Activated CD4-positive, alpha-beta T cell treated with anti-CD3 and anti-CD28 coated beads for 36 hours (primary cell): ENCODE measurements around the gene RIF1. TPM values are rescaled to one million over a fixed set of nuclear protein-coding genes. Genes with fewer than 3 reads are reported as not detected.

Source experiments
- ATAC-seq: fragments of 200-7000 bp; cut with Tn5 transposase; one replicate; pipeline ENCODE4 v1.10.0; 2021; ENCODE audit warnings: mild to moderate bottlenecking, moderate library complexity
- CTCF ChIA-PET: fragments of 350-600 bp; sonication (Branson Sonifier 250); formaldehyde crosslinking; loops from one replicate; lab custom pipeline; 2021; ENCODE audit warnings: antibody characterized with exemption; lab: Charles Lee
- POLR2A ChIA-PET: fragments of 350-600 bp; sonication (Branson Sonifier 250); formaldehyde crosslinking; loops from one replicate; lab custom pipeline; 2021; ENCODE audit warnings: antibody characterized with exemption, inconsistent platforms; lab: Charles Lee
- DNase-seq: peaks from one replicate; pipeline ENCODE4 v3.0.0-alpha.2; 2020
- H3K27ac Mint-ChIP-seq: one replicate; pipeline ENCODE4 v1.8.0; 2021; ENCODE audit warnings: mixed read lengths
- H3K27me3 Mint-ChIP-seq: one replicate; pipeline ENCODE4 v1.8.0; 2021; ENCODE audit warnings: mixed read lengths
- H3K36me3 Mint-ChIP-seq: one replicate; pipeline ENCODE4 v1.8.0; 2021; ENCODE audit warnings: low read depth, mixed read lengths
- H3K4me1 Mint-ChIP-seq: one replicate; pipeline ENCODE4 v1.8.0; 2021; ENCODE audit warnings: mixed read lengths
- H3K4me3 Mint-ChIP-seq: one replicate; pipeline ENCODE4 v1.8.0; 2021; ENCODE audit warnings: mild to moderate bottlenecking, moderate library complexity, mixed read lengths
- H3K9me3 Mint-ChIP-seq: one replicate; pipeline ENCODE4 v1.8.0; 2021; ENCODE audit warnings: low read depth, mixed read lengths
- intact Hi-C, 2 experiments: fragments of 100-400 bp; cut with DNase I in 1 of 2; cut with micrococcal nuclease in 1 of 2; formaldehyde crosslinking; loops; one replicate each; pipeline versions ENCODE4 v1.14.2 to v1.15.1; 2022 to 2024; cut with DNase I, micrococcal nuclease
- total RNA-seq, 2 experiments: library from RNA; stranded (reverse); gene quantifications; one replicate each; pipeline ENCODE4 v1.2.3, GENCODE V29; 2021

The RIF1 gene
- total RNA-seq, 2 experiments from 2014 or later: 55.7 to 67.1 TPM

GRCh38 chr2:151391436-151391835, 18.3 kb upstream of the RIF1 start:
- intact Hi-C loops: no loop called here
- H3K4me1 Mint-ChIP-seq: no peaks in the 10 kb centered on the region
- no peaks in the 10 kb centered on the region for H3K27me3 Mint-ChIP-seq
- ATAC-seq (no peak), DNase-seq (no peak)
- no peaks in the 10 kb centered on the region for H3K36me3 Mint-ChIP-seq
- ChIA-PET POLR2A (no interaction called here), CTCF (no interaction called here)
- no peak overlapping the region for H3K27ac Mint-ChIP-seq
- no peak overlapping the region for H3K4me3 Mint-ChIP-seq
- peaks cover 1% of the 10 kb centered on the region for H3K9me3 Mint-ChIP-seq

GRCh38 chr2:151394509-151394908, 15.2 kb upstream of the RIF1 start:
- DNase-seq (no peak), ATAC-seq (no peak)
- H3K27ac Mint-ChIP-seq: no peak overlapping the region
- H3K27me3 Mint-ChIP-seq: no peaks in the 10 kb centered on the region
- no peak overlapping the region for H3K4me3 Mint-ChIP-seq
- H3K9me3 Mint-ChIP-seq: peaks cover 1% of the 10 kb centered on the region
- intact Hi-C loops: no loop called here
- CTCF ChIA-PET: no interaction called here
- no peaks in the 10 kb centered on the region for H3K4me1 Mint-ChIP-seq
- no peaks in the 10 kb centered on the region for H3K36me3 Mint-ChIP-seq
- POLR2A ChIA-PET: no interaction called here

GRCh38 chr2:151395509-151396374, 14.0 kb upstream of the RIF1 start:
- Mint-ChIP-seq H3K36me3 (no peaks in the 10 kb centered on the region), H3K27me3 (no peaks in the 10 kb centered on the region), H3K4me3 (no peak overlapping the region), H3K27ac (no peak overlapping the region), H3K4me1 (no peaks in the 10 kb centered on the region), H3K9me3 (peaks cover 1% of the 10 kb centered on the region)
- CTCF ChIA-PET: no interaction called here
- DNase-seq: no peak
- POLR2A ChIA-PET: no interaction called here
- intact Hi-C loops: no loop called here
- no peak for ATAC-seq

GRCh38 chr2:151399981-151400380, 9.7 kb upstream of the RIF1 start:
- ChIA-PET POLR2A (no interaction called here), CTCF (interaction anchor here (0.6 kb wide), 1 partner anchor 1860 kb away, joined by 3 read pairs; no protein-coding TSS in a partner anchor)
- Mint-ChIP-seq H3K4me1 (no peaks in the 10 kb centered on the region), H3K27me3 (no peaks in the 10 kb centered on the region), H3K27ac (no peak overlapping the region), H3K9me3 (no peaks in the 10 kb centered on the region), H3K36me3 (no peaks in the 10 kb centered on the region), H3K4me3 (no peak overlapping the region)
- ATAC-seq: no peak
- DNase-seq: no peak
- intact Hi-C loops: no loop called here

GRCh38 chr2:151401149-151401548, 8.6 kb upstream of the RIF1 start:
- Mint-ChIP-seq H3K4me3 (no peak overlapping the region), H3K4me1 (no peaks in the 10 kb centered on the region), H3K27me3 (no peaks in the 10 kb centered on the region), H3K36me3 (no peaks in the 10 kb centered on the region), H3K27ac (no peak overlapping the region), H3K9me3 (no peaks in the 10 kb centered on the region)
- CTCF ChIA-PET: no interaction called here
- ATAC-seq (no peak), DNase-seq (no peak)
- POLR2A ChIA-PET: no interaction called here
- intact Hi-C loops: no loop called here

GRCh38 chr2:151403914-151404313, 5.8 kb upstream of the RIF1 start:
- CTCF ChIA-PET: interaction anchor here (0.6 kb wide), 2 partner anchors 39 to 109 kb away, joined by 3 read pairs; no protein-coding TSS in a partner anchor
- ATAC-seq (no peak), DNase-seq (no peak)
- Mint-ChIP-seq H3K9me3 (no peaks in the 10 kb centered on the region), H3K27ac (no peak overlapping the region), H3K4me3 (no peak overlapping the region), H3K4me1 (no peaks in the 10 kb centered on the region), H3K36me3 (no peaks in the 10 kb centered on the region), H3K27me3 (no peaks in the 10 kb centered on the region)
- intact Hi-C loops: no loop called here
- POLR2A ChIA-PET: no interaction called here

GRCh38 chr2:151405376-151405775, 4.3 kb upstream of the RIF1 start:
- DNase-seq (no peak), ATAC-seq (no peak)
- intact Hi-C loops: no loop called here
- CTCF ChIA-PET: no interaction called here
- POLR2A ChIA-PET: no interaction called here
- Mint-ChIP-seq H3K27me3 (no peaks in the 10 kb centered on the region), H3K9me3 (no peaks in the 10 kb centered on the region), H3K4me1 (peaks cover 4% of the 10 kb centered on the region), H3K27ac (no peak overlapping the region), H3K4me3 (no peak overlapping the region), H3K36me3 (peaks cover 4% of the 10 kb centered on the region)

GRCh38 chr2:151407281-151407680, 2.4 kb upstream of the RIF1 start:
- no peaks in the 10 kb centered on the region for H3K27me3 Mint-ChIP-seq
- ChIA-PET CTCF (no interaction called here), POLR2A (no interaction called here)
- peaks cover 16% of the 10 kb centered on the region for H3K36me3 Mint-ChIP-seq
- DNase-seq (no peak), ATAC-seq (no peak)
- H3K27ac Mint-ChIP-seq: no peak overlapping the region
- H3K4me1 Mint-ChIP-seq: peaks cover 16% of the 10 kb centered on the region
- intact Hi-C loops: no loop called here
- no peaks in the 10 kb centered on the region for H3K9me3 Mint-ChIP-seq
- no peak overlapping the region for H3K4me3 Mint-ChIP-seq

GRCh38 chr2:151408788-151409600, 708 bp upstream of the RIF1 start:
- no peak for DNase-seq

GRCh38 chr2:151410485-151410834, 758 bp downstream of the RIF1 start:
- ATAC-seq (peak; percentile 49), DNase-seq (peak; percentile 70)
- H3K27me3 Mint-ChIP-seq: no peaks in the 10 kb centered on the region
- H3K9me3 Mint-ChIP-seq: no peaks in the 10 kb centered on the region
- peaks cover 31% of the 10 kb centered on the region for H3K4me1 Mint-ChIP-seq
- H3K27ac Mint-ChIP-seq: peak overlapping the region; percentile 98
- peaks cover 37% of the 10 kb centered on the region for H3K36me3 Mint-ChIP-seq
- intact Hi-C loops: loop anchor here in 1 of 2 experiments (2.0 kb wide), 1 partner anchor 1824 kb away; the partner anchor contains the start of gene MMADHC
- POLR2A ChIA-PET: no interaction called here
- CTCF ChIA-PET: no interaction called here
- H3K4me3 Mint-ChIP-seq: peak overlapping the region; percentile 97

More at GRCh38 chr2:151408788-151409600, 708 bp upstream of the RIF1 start:
- ATAC-seq: no peak
- no peaks in the 10 kb centered on the region for H3K9me3 Mint-ChIP-seq
- peaks cover 27% of the 10 kb centered on the region for H3K36me3 Mint-ChIP-seq
- POLR2A ChIA-PET: interaction anchor here (0.6 kb wide), 1 partner anchor 9 kb away, joined by 4 read pairs; no protein-coding TSS in a partner anchor
- CTCF ChIA-PET: interaction anchor here (1.4 kb wide), 2 partner anchors 12 to 146 kb away, joined by 3 to 4 read pairs; no protein-coding TSS in a partner anchor
- intact Hi-C loops: loop anchor here (1.0 kb wide), 2 partner anchors 120 to 148 kb away; partner anchors contain the start of genes RBM43 (in 2 of the 2) and NMI (in 1 of the 2)
- peak overlapping the region; percentile 98 for H3K27ac Mint-ChIP-seq
- H3K4me3 Mint-ChIP-seq: peak overlapping the region; percentile 97
- no peaks in the 10 kb centered on the region for H3K27me3 Mint-ChIP-seq
- peaks cover 26% of the 10 kb centered on the region for H3K4me1 Mint-ChIP-seq

GRCh38 chr2:151417650-151418049, 7.9 kb downstream of the RIF1 start:
- no peak for DNase-seq
- Mint-ChIP-seq H3K36me3 (peaks cover 57% of the 10 kb centered on the region), H3K4me3 (no peak overlapping the region), H3K27ac (peak overlapping the region; percentile 63), H3K4me1 (peaks cover 28% of the 10 kb centered on the region), H3K27me3 (no peaks in the 10 kb centered on the region), H3K9me3 (no peaks in the 10 kb centered on the region)
- ChIA-PET POLR2A (no interaction called here), CTCF (no interaction called here)
- intact Hi-C loops: no loop called here
- no peak for ATAC-seq
